K562 (cell line): Measurements from ENCODE around the gene MPC2. TPM values are rescaled to one million over a fixed set of nuclear protein-coding genes. Genes with fewer than 3 reads are reported as not detected.

Source experiments
- ARID1B ChIP-seq: fragments of 450-650 bp; IDR thresholded peaks from 2 replicates; pipeline ENCODE4 v1.6.1; 2016; ENCODE audit warnings: antibody characterized with exemption, mild to moderate bottlenecking, inconsistent platforms
- CBFA2T2 ChIP-seq: fragments of 450-650 bp; conservative IDR thresholded peaks from 2 replicates; pipeline ENCODE4 v1.6.1; 2017; ENCODE audit warnings: mild to moderate bottlenecking
- CBFA2T3 ChIP-seq: fragments of 450-650 bp; IDR thresholded peaks from 2 replicates; pipeline ENCODE4 v1.6.1; 2017
- CREB1 ChIP-seq, 2 experiments: sonication (generic) in 1 of 2; formaldehyde crosslinking in 1 of 2; IDR thresholded peaks; 2 replicates each; pipeline versions ENCODE4 v1.6.1 to v1.8.0; 2012 to 2022; ENCODE audit warnings: inconsistent platforms in 1 of 2, mild to moderate bottlenecking in 1 of 2, missing genetic modification reagents in 1 of 2, moderate library complexity in 1 of 2
- EP400 ChIP-seq: fragments of 450-650 bp; IDR thresholded peaks from 2 replicates; pipeline ENCODE4 v1.6.1; 2017; ENCODE audit warnings: antibody characterized with exemption, mild to moderate bottlenecking, moderate library complexity
- HDAC3 ChIP-seq: fragments of 450-650 bp; IDR thresholded peaks from 2 replicates; pipeline ENCODE4 v1.6.1; 2018; ENCODE audit warnings: borderline replicate concordance, mild to moderate bottlenecking, moderate library complexity; ENCODE audit not compliant: partially characterized antibody
- JUND ChIP-seq, 2 experiments: IDR thresholded peaks; 2 replicates in 1 of 2; 3 replicates in 1 of 2; pipeline ENCODE4 v1.6.1; 2011; ENCODE audit warnings: borderline replicate concordance in 2 of 2, low read depth in 2 of 2, low read length in 2 of 2, improper control_type of control experiment in 1 of 2, missing biosample characterization in 1 of 2, missing genetic modification characterization in 1 of 2, missing genetic modification reagents in 1 of 2
- KAT8 ChIP-seq: fragments of 450-650 bp; IDR thresholded peaks from 2 replicates; pipeline ENCODE4 v1.6.1; 2016; ENCODE audit warnings: low read depth, mild to moderate bottlenecking
- RB1 ChIP-seq: fragments of 450-650 bp; IDR thresholded peaks from 2 replicates; pipeline ENCODE4 v1.6.1; 2017; ENCODE audit warnings: low read depth, mild to moderate bottlenecking
- SMC3 ChIP-seq: conservative IDR thresholded peaks from 2 replicates; pipeline ENCODE4 v1.6.1; 2011; ENCODE audit warnings: low read depth, low read length, improper control_type of control experiment; ENCODE audit not compliant: insufficient read depth
- TAF1 ChIP-seq: IDR thresholded peaks from 2 replicates; pipeline ENCODE4 v1.6.1; 2011; ENCODE audit warnings: mild to moderate bottlenecking, low read length, moderate library complexity; ENCODE audit not compliant: insufficient read depth, control insufficient read depth, severe bottlenecking; ENCODE audit errors: extremely low read depth
- TCF3 ChIP-seq: sonication (generic); formaldehyde crosslinking; IDR thresholded peaks from 2 replicates; pipeline ENCODE4 v1.4.0; 2020; ENCODE audit warnings: mild to moderate bottlenecking, missing genetic modification reagents
- ZKSCAN8 ChIP-seq: fragments of 200-800 bp; sonication (Bioruptor generic); IDR thresholded peaks from 2 replicates; pipeline ENCODE4 v1.6.1; 2016; ENCODE audit warnings: missing genetic modification characterization, missing compliant biosample characterization
- ZNF766 ChIP-seq: fragments of 200-800 bp; sonication (Bioruptor generic); conservative IDR thresholded peaks from 2 replicates; pipeline ENCODE4 v1.6.1; 2016; ENCODE audit warnings: missing genetic modification characterization, missing compliant biosample characterization
- polyA plus RNA-seq, 8 experiments: library from polyadenylated mRNA; depleted of rRNA in 4 of 8; stranded (reverse) in 5 of 8; unstranded in 3 of 8; fragments of >200 nt; fragmentation: Nextera tagmentation in 2 of 8; fragmentation: Illumina TruSeq in 1 of 8; extraction: Ambion mirVana in 2 of 8; extraction: Trizol in 1 of 8; gene quantifications; 2 replicates each; pipeline versions ENCODE4 v1.2.1 to v1.2.3, GENCODE V29; 2011 to 2014; ENCODE audit warnings: inconsistent platforms in 1 of 8, missing spikeins in 1 of 8
- total RNA-seq, 7 experiments: library from RNA; depleted of rRNA in 6 of 7; stranded (reverse); fragments of >200 nt in 6 of 7; fragmentation: Illumina TruSeq in 2 of 7; extraction: Trizol in 2 of 7; gene quantifications; 2 replicates each; pipeline versions ENCODE4 v1.2.1 to v1.2.3, GENCODE V29; 2011 to 2021; ENCODE audit warnings: low replicate concordance in 1 of 7
- TF ChIP-seq, protein P1 (sequence below): IDR thresholded peaks from 2 replicates; pipeline ENCODE4 v1.6.1; 2012; ENCODE audit warnings: low read depth, low read length, improper control_type of control experiment, borderline replicate concordance
- TF ChIP-seq, protein P2 (sequence below): fragments of 450-650 bp; IDR thresholded peaks from 2 replicates; pipeline ENCODE4 v1.6.1; 2017; ENCODE audit warnings: antibody characterized with exemption, mild to moderate bottlenecking
- TF ChIP-seq, protein P3 (sequence below), 2 experiments: fragments of 450-650 bp in 1 of 2; IDR thresholded peaks; 2 replicates each; pipeline ENCODE4 v1.6.1; 2011 to 2017; ENCODE audit warnings: low read depth in 2 of 2, antibody characterized with exemption in 1 of 2, borderline replicate concordance in 1 of 2, low read length in 1 of 2, mild to moderate bottlenecking in 1 of 2, mixed read lengths in 1 of 2; ENCODE audit not compliant: control insufficient read depth in 1 of 2

The MPC2 gene
- total and polyA plus RNA-seq, 9 of the 15 experiments (the other 6 are each of a cell fraction or from before 2014, with no cell fraction given): 70.7 to 179 (median 144) TPM

DNA sequence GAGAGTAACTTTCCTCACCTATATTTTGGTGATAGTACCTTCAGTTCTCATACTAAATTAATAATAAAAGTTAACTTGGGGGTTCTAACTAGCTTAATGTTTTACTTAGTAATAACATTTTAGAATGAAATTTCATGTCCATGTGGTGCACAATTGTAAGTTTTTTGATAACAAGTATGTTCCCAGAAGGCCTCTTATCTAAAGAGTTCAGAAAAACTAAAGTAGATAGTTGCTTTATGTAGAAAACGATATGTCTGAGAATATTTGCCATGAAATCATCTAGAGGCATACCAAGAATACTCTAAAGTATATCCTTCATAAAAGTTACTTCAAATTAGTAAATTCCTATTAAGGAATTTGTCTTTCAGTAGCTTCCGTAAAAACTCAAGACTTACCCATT, 12.8 kb downstream of the MPC2 start (continued):
- peak; percentile 74 for TF ChIP-seq CBFA2T3
- TF ChIP-seq CBFA2T2: no peak; the same call in 1 of the 2 replicates
- no peak for TF ChIP-seq CREB1 (IDR thresholded peaks at IDR 0.05)
- TF ChIP-seq CREB1 (CRISPR knock-in tag; IDR thresholded peaks at IDR 0.05): no peak
- TF ChIP-seq JUND (IDR thresholded peaks at IDR 0.05; ENCODE audit: borderline replicate concordance, low read depth, low read length): 0 out of 2 replicates have a peak, but pooled peaks have one; percentile 15
- no peak for TF ChIP-seq JUND (tag; IDR thresholded peaks at IDR 0.05; ENCODE audit: borderline replicate concordance, low read depth, low read length)
- TF ChIP-seq, protein P1, sequence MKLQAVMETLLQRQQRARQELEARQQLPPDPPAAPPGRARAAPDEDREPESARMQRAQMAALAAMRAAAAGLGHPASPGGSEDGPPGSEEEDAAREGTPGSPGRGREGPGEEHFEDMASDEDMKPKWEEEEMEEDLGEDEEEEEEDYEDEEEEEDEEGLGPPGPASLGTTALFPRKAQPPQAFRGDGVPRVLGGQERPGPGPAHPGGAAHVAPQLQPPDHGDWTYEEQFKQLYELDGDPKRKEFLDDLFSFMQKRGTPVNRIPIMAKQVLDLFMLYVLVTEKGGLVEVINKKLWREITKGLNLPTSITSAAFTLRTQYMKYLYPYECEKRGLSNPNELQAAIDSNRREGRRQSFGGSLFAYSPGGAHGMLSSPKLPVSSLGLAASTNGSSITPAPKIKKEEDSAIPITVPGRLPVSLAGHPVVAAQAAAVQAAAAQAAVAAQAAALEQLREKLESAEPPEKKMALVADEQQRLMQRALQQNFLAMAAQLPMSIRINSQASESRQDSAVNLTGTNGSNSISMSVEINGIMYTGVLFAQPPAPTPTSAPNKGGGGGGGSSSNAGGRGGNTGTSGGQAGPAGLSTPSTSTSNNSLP: peak; percentile 40; the same call in 1 of the 2 replicates
- TF ChIP-seq, protein P2, sequence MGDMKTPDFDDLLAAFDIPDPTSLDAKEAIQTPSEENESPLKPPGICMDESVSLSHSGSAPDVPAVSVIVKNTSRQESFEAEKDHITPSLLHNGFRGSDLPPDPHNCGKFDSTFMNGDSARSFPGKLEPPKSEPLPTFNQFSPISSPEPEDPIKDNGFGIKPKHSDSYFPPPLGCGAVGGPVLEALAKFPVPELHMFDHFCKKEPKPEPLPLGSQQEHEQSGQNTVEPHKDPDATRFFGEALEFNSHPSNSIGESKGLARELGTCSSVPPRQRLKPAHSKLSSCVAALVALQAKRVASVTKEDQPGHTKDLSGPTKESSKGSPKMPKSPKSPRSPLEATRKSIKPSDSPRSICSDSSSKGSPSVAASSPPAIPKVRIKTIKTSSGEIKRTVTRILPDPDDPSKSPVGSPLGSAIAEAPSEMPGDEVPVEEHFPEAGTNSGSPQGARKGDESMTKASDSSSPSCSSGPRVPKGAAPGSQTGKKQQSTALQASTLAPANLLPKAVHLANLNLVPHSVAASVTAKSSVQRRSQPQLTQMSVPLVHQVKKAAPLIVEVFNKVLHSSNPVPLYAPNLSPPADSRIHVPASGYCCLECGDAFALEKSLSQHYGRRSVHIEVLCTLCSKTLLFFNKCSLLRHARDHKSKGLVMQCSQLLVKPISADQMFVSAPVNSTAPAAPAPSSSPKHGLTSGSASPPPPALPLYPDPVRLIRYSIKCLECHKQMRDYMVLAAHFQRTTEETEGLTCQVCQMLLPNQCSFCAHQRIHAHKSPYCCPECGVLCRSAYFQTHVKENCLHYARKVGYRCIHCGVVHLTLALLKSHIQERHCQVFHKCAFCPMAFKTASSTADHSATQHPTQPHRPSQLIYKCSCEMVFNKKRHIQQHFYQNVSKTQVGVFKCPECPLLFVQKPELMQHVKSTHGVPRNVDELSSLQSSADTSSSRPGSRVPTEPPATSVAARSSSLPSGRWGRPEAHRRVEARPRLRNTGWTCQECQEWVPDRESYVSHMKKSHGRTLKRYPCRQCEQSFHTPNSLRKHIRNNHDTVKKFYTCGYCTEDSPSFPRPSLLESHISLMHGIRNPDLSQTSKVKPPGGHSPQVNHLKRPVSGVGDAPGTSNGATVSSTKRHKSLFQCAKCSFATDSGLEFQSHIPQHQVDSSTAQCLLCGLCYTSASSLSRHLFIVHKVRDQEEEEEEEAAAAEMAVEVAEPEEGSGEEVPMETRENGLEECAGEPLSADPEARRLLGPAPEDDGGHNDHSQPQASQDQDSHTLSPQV: peak; percentile 44
- TF ChIP-seq ARID1B: peak; percentile 87
- TF ChIP-seq, protein P3, sequence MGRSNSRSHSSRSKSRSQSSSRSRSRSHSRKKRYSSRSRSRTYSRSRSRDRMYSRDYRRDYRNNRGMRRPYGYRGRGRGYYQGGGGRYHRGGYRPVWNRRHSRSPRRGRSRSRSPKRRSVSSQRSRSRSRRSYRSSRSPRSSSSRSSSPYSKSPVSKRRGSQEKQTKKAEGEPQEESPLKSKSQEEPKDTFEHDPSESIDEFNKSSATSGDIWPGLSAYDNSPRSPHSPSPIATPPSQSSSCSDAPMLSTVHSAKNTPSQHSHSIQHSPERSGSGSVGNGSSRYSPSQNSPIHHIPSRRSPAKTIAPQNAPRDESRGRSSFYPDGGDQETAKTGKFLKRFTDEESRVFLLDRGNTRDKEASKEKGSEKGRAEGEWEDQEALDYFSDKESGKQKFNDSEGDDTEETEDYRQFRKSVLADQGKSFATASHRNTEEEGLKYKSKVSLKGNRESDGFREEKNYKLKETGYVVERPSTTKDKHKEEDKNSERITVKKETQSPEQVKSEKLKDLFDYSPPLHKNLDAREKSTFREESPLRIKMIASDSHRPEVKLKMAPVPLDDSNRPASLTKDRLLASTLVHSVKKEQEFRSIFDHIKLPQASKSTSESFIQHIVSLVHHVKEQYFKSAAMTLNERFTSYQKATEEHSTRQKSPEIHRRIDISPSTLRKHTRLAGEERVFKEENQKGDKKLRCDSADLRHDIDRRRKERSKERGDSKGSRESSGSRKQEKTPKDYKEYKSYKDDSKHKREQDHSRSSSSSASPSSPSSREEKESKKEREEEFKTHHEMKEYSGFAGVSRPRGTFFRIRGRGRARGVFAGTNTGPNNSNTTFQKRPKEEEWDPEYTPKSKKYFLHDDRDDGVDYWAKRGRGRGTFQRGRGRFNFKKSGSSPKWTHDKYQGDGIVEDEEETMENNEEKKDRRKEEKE (IDR thresholded peaks at IDR 0.05; ENCODE audit: borderline replicate concordance in 1 of 2, control insufficient read depth in 1 of 2, low read depth in 2 of 2, low read length in 1 of 2): 0 out of 4 replicates have a peak, but pooled peaks of 1 of the 2 experiments have one; percentile 12
- TF ChIP-seq KAT8: no peak
- peak; percentile 33 for TF ChIP-seq HDAC3
- 0 out of 2 replicates have a peak, but pooled peaks have one; percentile 50 for TF ChIP-seq EP400
- TF ChIP-seq SMC3: no peak
- TF ChIP-seq TCF3 (CRISPR knock-in tag): peak; percentile 63
- TF ChIP-seq ZNF766: 0 out of 2 replicates have a peak, but pooled peaks have one; percentile 30
- TF ChIP-seq RB1: no peak
- TF ChIP-seq TAF1: no peak
- TF ChIP-seq ZKSCAN8: peak; percentile 50; the same call in 1 of the 2 replicates
